HEK293T (cell line): Measurements from ENCODE around the gene STRAP.

ENCODE experiments used
- CTCF ChIA-PET: fragments of 350-600 bp; formaldehyde crosslinking; extraction: SDS; loops from one replicate; lab custom pipeline; 2021; ENCODE audit warnings: antibody characterized with exemption, inconsistent platforms; lab: Yijun Ruan, JAX
- POLR2A ChIA-PET: fragments of 350-600 bp; formaldehyde crosslinking; extraction: SDS; loops from one replicate; lab custom pipeline; 2020; ENCODE audit warnings: antibody characterized with exemption, inconsistent platforms; lab: Yijun Ruan, JAX
- DNase-seq: peaks from one replicate; pipeline ENCODE4 v3.0.0; 2012; ENCODE audit warnings: mixed read lengths; ENCODE audit errors: extremely low spot score
- ARNT ChIP-seq: fragments of 450-650 bp; IDR thresholded peaks from 2 replicates; pipeline ENCODE4 v1.6.1; 2017; ENCODE audit warnings: mild to moderate bottlenecking
- BHLHE40 ChIP-seq: fragments of 450-650 bp; IDR thresholded peaks from 2 replicates; pipeline ENCODE4 v1.6.1; 2016; ENCODE audit warnings: mild to moderate bottlenecking, moderate library complexity, borderline replicate concordance
- CTBP1 ChIP-seq: fragments of 450-650 bp; IDR thresholded peaks from 2 replicates; pipeline ENCODE4 v1.6.1; 2016; ENCODE audit warnings: borderline replicate concordance
- ELF4 ChIP-seq: fragments of 450-650 bp; IDR thresholded peaks from 2 replicates; pipeline ENCODE4 v1.6.1; 2017; ENCODE audit warnings: antibody characterized with exemption
- FOXA1 ChIP-seq: fragments of 450-650 bp; IDR thresholded peaks from 2 replicates; pipeline ENCODE4 v1.6.1; 2016; ENCODE audit warnings: mild to moderate bottlenecking
- FOXK2 ChIP-seq: fragments of 450-650 bp; IDR thresholded peaks from 2 replicates; pipeline ENCODE4 v1.6.1; 2016; ENCODE audit warnings: mild to moderate bottlenecking
- FOXM1 ChIP-seq: fragments of 450-650 bp; IDR thresholded peaks from 2 replicates; pipeline ENCODE4 v1.6.1; 2017; ENCODE audit warnings: mild to moderate bottlenecking, borderline replicate concordance
- HDGF ChIP-seq: fragments of 450-650 bp; IDR thresholded peaks from 2 replicates; pipeline ENCODE4 v1.6.1; 2017; ENCODE audit warnings: antibody characterized with exemption, borderline replicate concordance
- L3MBTL2 ChIP-seq: fragments of 450-650 bp; conservative IDR thresholded peaks from 2 replicates; pipeline ENCODE4 v1.6.1; 2016; ENCODE audit warnings: mild to moderate bottlenecking
- LEF1 ChIP-seq: fragments of 450-650 bp; IDR thresholded peaks from 2 replicates; pipeline ENCODE4 v1.6.1; 2017; ENCODE audit warnings: mild to moderate bottlenecking, borderline replicate concordance
- NFRKB ChIP-seq: fragments of 450-650 bp; IDR thresholded peaks from 2 replicates; pipeline ENCODE4 v1.6.1; 2016; ENCODE audit warnings: mild to moderate bottlenecking, moderate library complexity
- SP1 ChIP-seq: fragments of 450-650 bp; IDR thresholded peaks from 2 replicates; pipeline ENCODE4 v1.6.1; 2017
- SUZ12 ChIP-seq: fragments of 450-650 bp; IDR thresholded peaks from 2 replicates; pipeline ENCODE4 v1.6.1; 2016; ENCODE audit warnings: mild to moderate bottlenecking
- TARDBP ChIP-seq: fragments of 450-650 bp; IDR thresholded peaks from 2 replicates; pipeline ENCODE4 v1.6.1; 2016
- ZNF384 ChIP-seq: fragments of 450-650 bp; IDR thresholded peaks from 2 replicates; pipeline ENCODE4 v1.6.1; 2016
- TF ChIP-seq, protein P1 (sequence below): fragments of 450-650 bp; IDR thresholded peaks from 2 replicates; pipeline ENCODE4 v1.6.1; 2016

The STRAP gene

DNA sequence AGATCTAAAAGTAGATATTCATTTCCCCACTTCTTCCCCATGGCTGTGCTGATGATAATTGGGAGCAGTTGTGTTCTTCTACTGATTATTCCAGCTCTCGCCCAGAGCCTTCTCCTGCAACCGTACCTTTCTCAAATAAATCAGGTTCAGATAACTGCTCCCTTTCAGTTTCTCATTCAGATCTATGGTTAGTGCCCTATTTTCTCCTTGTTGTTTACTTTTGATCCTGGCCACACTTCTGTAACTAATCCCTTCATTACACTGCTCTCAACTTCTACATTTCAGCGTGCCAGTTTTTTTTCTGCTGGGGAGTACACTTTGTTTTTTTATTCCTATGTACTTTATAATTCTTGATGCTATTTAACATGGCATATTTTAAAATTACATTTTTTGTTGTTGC is 2.8 kb upstream of the STRAP start:
- DNase-seq: no peak
- CTCF ChIA-PET: no interaction called here
- no peak for TF ChIP-seq CTBP1
- no peak for TF ChIP-seq FOXM1
- TF ChIP-seq TARDBP: no peak
- no peak for TF ChIP-seq FOXK2
- TF ChIP-seq ARNT: no peak
- no peak for TF ChIP-seq LEF1
- TF ChIP-seq FOXA1: no peak
- TF ChIP-seq ELF4: no peak
- POLR2A ChIA-PET: no interaction called here

DNA sequence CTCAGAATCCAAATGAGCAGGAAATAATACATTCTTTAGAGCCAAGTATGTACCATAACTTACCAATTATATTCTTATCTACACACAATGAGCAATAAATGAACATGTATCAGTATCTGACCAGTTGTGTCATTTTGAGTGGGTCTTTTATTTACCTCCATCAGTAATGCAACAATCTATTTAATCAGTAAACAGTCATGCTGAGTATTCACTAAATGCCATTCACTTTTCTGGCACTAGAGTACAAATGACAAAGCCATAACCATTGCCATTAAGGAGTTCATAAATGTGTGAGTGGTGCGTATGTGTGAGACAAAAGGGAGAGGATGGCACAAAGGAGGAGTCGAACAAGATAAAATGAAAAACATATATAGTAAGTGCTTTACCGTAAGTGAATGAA is 1.5 kb upstream of the STRAP start:
- DNase-seq: no peak
- CTCF ChIA-PET: no interaction called here
- POLR2A ChIA-PET: no interaction called here
- TF ChIP-seq TARDBP: no peak
- no peak for TF ChIP-seq ZNF384
- TF ChIP-seq, protein P1, sequence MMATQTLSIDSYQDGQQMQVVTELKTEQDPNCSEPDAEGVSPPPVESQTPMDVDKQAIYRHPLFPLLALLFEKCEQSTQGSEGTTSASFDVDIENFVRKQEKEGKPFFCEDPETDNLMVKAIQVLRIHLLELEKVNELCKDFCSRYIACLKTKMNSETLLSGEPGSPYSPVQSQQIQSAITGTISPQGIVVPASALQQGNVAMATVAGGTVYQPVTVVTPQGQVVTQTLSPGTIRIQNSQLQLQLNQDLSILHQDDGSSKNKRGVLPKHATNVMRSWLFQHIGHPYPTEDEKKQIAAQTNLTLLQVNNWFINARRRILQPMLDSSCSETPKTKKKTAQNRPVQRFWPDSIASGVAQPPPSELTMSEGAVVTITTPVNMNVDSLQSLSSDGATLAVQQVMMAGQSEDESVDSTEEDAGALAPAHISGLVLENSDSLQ: no peak
- no peak for TF ChIP-seq L3MBTL2
- no peak for TF ChIP-seq FOXK2

DNA sequence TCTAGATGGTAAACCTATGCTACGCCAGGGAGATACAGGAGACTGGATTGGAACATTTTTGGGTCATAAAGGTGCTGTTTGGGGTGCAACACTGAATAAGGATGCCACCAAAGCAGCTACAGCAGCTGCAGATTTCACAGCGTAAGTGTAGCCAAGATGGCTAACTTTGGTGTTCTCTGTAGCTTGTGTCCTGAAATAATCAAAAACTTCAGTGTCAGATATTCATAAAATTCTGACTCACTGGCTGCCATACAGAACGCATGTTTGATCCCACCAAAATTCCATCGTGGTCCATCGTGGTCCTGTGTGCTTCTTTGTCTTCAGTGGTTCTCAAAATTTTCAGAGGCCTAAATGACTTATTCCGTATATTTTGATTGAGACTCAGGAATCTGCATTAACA is 1.3 kb downstream of the STRAP start:
- no peak for TF ChIP-seq SP1
- TF ChIP-seq ZNF384: no peak
- DNase-seq: no peak
- POLR2A ChIA-PET: interaction anchor here (0.9 to 2.5 kb wide), 7 partner anchors 11 to 27 kb away, joined by 3 to 19 read pairs (median 4); partner anchors contain the start of gene DERA
- CTCF ChIA-PET: interaction anchor here (0.7 to 1.5 kb wide), 3 partner anchors 10 to 16 kb away, joined by 3 to 5 read pairs (median 4); no protein-coding TSS in a partner anchor

DNA sequence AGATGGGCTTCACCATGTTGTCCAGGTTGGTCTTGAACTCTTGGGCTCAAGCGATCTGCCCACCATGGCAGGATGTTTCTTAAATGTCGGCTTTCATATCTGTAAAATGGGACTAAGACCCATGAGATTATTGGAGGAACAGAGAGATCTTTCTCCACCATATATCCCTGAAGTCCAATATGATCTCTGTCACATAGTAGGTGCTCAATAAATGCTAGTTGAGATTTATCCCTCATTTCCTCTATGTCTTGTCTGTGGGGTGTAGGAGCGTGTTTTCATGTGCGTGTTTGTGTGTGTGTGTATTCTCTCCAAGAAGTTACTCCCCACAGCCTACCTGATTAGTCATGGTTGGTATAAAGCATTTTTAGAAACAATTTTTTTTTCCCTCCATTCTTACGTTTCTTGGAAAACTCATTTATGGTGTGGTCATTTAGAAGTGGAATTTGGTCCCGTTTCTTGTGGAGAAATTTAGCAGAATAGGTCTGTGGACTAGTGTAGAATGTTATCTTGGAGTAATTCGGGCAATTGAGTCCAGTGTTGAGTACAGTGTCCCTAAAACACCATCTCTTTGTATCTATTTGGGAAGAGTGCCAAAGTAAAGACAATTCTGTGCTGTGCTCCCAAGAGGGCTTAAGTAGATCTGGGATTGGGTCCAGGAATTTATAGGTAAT is 4.3 kb downstream of the STRAP start:
- no peak for DNase-seq
- POLR2A ChIA-PET: no interaction called here
- CTCF ChIA-PET: no interaction called here
- TF ChIP-seq SUZ12: no peak
- no peak for TF ChIP-seq SP1
- no peak for TF ChIP-seq FOXM1
- TF ChIP-seq CTBP1: no peak
- TF ChIP-seq, protein P1: no peak
- no peak for TF ChIP-seq FOXK2
- no peak for TF ChIP-seq LEF1
- TF ChIP-seq L3MBTL2: no peak
- TF ChIP-seq HDGF: no peak
- no peak for TF ChIP-seq ARNT
- TF ChIP-seq FOXA1: no peak

DNA sequence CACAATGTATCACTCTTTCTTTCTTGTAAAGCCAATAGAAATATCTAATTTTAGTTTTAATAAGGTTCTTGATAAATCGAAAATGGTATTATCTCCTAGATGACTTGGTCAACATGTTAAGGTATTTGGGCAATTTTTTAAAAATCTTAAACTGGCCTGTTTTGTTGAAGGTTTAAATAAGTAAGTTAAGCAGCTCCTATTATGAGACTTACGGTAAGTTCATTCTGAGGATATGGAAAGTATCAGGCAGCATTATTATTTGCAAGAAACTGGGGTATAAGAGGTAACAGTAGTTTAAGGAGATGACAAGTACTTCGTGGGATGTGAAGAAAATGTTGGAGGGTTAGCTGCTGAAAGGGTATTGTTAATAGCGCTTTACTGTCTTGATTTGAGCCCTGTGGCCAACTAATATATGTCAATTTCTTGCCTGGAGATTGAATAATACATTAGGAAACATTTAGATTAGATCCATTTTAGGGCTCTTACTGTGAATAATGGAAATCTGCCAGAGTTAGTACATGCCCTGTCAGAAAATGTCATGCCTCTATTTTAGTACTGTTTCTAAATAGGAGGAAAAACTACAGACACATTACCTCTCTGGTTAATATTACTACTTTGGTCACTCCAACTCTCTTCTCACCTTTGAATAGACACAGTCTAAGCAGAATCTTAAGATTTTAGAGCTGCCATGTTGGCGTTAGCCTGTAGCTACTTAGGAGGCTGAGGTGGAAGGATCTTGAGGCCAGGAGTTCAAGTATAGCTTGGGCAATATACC is 5.0 kb downstream of the STRAP start:
- no peak for DNase-seq
- ChIA-PET CTCF (interaction anchor here (0.5 kb wide), 1 partner anchor 812 kb away, joined by 3 read pairs; no protein-coding TSS in a partner anchor), POLR2A (no interaction called here)
- TF ChIP-seq SUZ12 (no peak), ZNF384 (no peak), TARDBP (no peak)

DNA sequence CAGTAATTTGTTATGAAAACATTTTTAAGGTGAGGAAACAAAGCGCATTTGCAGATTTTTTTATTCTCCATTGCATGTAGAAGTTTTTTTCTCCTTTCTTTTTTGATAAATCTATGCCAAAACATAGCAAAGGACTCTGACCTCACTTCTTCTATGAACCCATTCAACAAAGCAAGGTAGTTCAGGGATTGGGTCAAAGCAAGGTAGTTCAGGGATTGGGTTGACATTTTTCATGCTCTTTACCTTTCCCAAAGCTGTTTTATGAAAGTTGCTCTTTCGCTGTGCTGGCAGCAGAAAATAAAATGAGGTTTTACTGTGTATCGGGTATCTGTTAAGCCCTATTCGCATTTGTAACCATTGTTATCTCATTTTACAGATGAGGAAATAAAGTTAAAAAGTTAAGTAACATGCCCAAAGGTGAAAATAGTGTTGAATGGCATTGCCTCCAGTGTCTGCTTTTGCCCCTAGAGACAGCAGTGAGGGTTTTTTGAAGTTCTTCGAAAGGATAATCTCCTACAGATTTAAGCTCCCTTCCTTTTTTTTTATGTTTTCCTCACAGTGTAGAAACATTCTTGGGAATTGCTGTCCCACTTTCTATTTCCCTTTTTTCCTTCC is 10.6 kb downstream of the STRAP start:
- ChIA-PET CTCF (interaction anchor here (0.6 kb wide), 1 partner anchor 168 kb away, joined by 3 read pairs; no protein-coding TSS in a partner anchor), POLR2A (interaction anchor here (2.3 kb wide), 1 partner anchor 10 kb away, joined by 12 read pairs; the partner anchor contains the start of gene STRAP)
- TF ChIP-seq FOXM1: no peak
- no peak for TF ChIP-seq L3MBTL2
- TF ChIP-seq FOXA1: no peak
- TF ChIP-seq CTBP1: no peak
- no peak for TF ChIP-seq SP1
- DNase-seq: no peak

DNA sequence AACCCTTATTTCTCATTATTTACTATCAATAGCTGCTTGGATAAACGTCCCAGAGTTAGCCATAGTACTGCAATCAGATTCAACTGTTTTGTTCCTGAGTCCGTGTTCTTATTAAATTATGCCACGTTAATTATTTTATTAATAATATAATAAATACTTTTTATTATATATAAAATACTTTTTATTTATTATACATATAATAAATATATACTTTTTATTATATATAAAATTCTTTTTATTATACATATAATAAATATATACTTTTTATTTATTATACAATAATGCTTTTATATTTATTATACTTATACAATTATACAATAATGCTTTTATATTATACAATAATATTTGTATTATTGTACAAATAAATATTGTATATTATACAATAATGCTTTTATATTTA is 11.1 kb downstream of the STRAP start:
- POLR2A ChIA-PET: interaction anchor here (2.3 kb wide), 1 partner anchor 11 kb away, joined by 12 read pairs; the partner anchor contains the start of gene STRAP
- CTCF ChIA-PET: interaction anchor here (0.6 kb wide), 1 partner anchor 169 kb away, joined by 3 read pairs; no protein-coding TSS in a partner anchor
- no peak for TF ChIP-seq FOXK2
- TF ChIP-seq SUZ12: no peak
- TF ChIP-seq LEF1: no peak
- TF ChIP-seq TARDBP: no peak
- TF ChIP-seq BHLHE40: no peak
- no peak for TF ChIP-seq L3MBTL2
- no peak for TF ChIP-seq FOXA1
- TF ChIP-seq CTBP1: no peak
- TF ChIP-seq HDGF: no peak
- TF ChIP-seq NFRKB: no peak
- TF ChIP-seq FOXM1: no peak
- TF ChIP-seq, protein P1: no peak
- no peak for TF ChIP-seq SP1
- no peak for TF ChIP-seq ELF4
- TF ChIP-seq ZNF384: no peak
- TF ChIP-seq ARNT: no peak
- no peak for DNase-seq
